ENCODE data around the gene ZNF618.

DNA sequence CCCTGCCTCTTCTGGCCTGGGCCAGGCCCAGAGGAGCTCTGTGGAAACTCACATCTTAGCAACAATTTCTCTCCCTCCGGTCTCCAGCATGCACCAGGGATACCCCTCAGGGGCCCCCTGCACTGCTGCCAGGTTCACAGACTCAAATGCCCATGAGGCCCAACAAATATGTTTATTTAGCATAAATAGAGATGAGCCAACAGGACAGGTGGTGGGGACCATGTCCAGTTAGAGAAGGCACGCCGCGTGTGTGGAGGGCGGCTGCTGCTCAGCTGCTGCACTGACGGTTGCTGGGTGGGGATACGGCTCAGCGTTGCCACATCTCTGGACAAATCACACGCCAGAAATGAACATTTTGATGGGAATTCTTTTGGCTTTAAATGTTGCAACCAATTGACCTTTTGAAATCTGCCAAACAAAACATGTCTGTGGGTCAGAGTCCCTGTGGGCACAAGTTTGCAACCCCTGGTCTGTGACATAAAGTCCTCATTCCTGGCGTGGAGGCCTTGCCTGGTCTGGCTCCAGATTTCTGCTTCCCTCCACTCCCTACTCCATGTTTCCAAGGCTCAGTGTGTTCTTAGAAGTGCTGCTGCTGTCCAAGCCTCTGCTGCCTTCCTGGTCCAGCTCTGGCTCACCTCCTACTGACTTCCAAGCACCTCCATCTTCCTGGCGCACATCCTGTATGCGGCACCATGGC lies 113.1 kb downstream of the ZNF618 start:
- TF ChIP-seq, protein P1, sequence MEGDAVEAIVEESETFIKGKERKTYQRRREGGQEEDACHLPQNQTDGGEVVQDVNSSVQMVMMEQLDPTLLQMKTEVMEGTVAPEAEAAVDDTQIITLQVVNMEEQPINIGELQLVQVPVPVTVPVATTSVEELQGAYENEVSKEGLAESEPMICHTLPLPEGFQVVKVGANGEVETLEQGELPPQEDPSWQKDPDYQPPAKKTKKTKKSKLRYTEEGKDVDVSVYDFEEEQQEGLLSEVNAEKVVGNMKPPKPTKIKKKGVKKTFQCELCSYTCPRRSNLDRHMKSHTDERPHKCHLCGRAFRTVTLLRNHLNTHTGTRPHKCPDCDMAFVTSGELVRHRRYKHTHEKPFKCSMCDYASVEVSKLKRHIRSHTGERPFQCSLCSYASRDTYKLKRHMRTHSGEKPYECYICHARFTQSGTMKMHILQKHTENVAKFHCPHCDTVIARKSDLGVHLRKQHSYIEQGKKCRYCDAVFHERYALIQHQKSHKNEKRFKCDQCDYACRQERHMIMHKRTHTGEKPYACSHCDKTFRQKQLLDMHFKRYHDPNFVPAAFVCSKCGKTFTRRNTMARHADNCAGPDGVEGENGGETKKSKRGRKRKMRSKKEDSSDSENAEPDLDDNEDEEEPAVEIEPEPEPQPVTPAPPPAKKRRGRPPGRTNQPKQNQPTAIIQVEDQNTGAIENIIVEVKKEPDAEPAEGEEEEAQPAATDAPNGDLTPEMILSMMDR (optimal IDR thresholded peaks at IDR 0.05 in 1 of 3, IDR thresholded peaks at IDR 0.05 in 1 of 3, conservative IDR thresholded peaks at IDR 0.05 in 1 of 3; ENCODE audit: extremely low read depth in 1 of 3, insufficient read depth in 2 of 3, low read length in 3 of 3), result no peak
- no peak for TF ChIP-seq EZH2 (IDR thresholded peaks at IDR 0.05; ENCODE audit: low read length)
